Measurements from ENCODE around the gene ADAM12.
"Not testable (repeated sequence)": the region's sequence is repeated elsewhere in the genome, so short reads cannot be mapped to it uniquely, and the experiment has no call there.

Gene ADAM12

GRCh38 chr10:126255313-126255712 is 133.0 kb downstream of the ADAM12 start:
- no peak for TF ChIP-seq YY1 (IDR thresholded peaks at IDR 0.05; ENCODE audit: insufficient read depth, insufficient read length)
- no peak for TF ChIP-seq ZNF274 (IDR thresholded peaks at IDR 0.05; ENCODE audit: low read depth, low read length)
- no peak for TF ChIP-seq SUZ12 (IDR thresholded peaks at IDR 0.05; ENCODE audit: extremely low read depth, insufficient read depth, insufficient read length)
- no peaks in the 10 kb centered on the region for H3K27me3 ChIP-seq (ENCODE audit: insufficient read depth, insufficient read length)

DNA sequence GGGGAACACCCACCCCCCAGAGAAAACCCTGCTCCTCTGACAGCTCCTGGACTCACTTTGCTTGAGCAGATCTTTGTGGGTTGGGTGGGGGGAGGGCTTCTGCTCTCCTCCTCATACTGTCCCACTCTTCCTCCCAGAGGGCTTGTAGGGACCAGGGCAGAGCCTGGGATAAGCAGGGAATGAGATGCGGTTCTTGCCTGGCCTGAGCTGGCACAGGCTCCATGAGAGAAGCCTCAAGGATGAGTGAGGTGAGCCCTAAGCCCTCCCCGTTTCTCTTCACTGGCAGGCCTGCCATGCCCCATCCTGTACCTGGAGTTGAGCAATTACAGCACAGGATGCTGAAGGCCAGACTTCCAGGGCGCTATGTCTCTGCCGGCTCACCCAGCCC is 134.7 kb downstream of the ADAM12 start:
- H3K27me3 ChIP-seq (ENCODE audit: insufficient read depth, insufficient read length): no peaks in the 10 kb centered on the region
- H3K9ac ChIP-seq (ENCODE audit: insufficient read length, low read depth): no peak overlapping the region
- no peaks in the 10 kb centered on the region for H3K36me3 ChIP-seq (ENCODE audit: insufficient read depth, insufficient read length, low read length)
- TF ChIP-seq YY1 (IDR thresholded peaks at IDR 0.05; ENCODE audit: insufficient read depth, insufficient read length) (no peak), SUZ12 (IDR thresholded peaks at IDR 0.05; ENCODE audit: extremely low read depth, insufficient read depth, insufficient read length) (no peak), ZNF274 (IDR thresholded peaks at IDR 0.05; ENCODE audit: low read depth, low read length) (no peak)
- no peak for DNase-seq (ENCODE audit: low read depth, low spot score)
- H3K4me3 ChIP-seq (ENCODE audit: insufficient read length, low read depth): no peak overlapping the region
- H3K9me3 ChIP-seq (ENCODE audit: insufficient read depth, low read length): no peaks in the 10 kb centered on the region
- no peaks in the 10 kb centered on the region for H3K4me1 ChIP-seq (ENCODE audit: insufficient read depth, insufficient read length)

More at GRCh38 chr10:126255313-126255712, 133.0 kb downstream of the ADAM12 start:
- DNase-seq (ENCODE audit: low read depth, low spot score): no peak
- Histone ChIP-seq H3K9ac (ENCODE audit: insufficient read length, low read depth) (no peak overlapping the region), H3K4me1 (ENCODE audit: insufficient read depth, insufficient read length) (no peaks in the 10 kb centered on the region), H3K4me3 (ENCODE audit: insufficient read length, low read depth) (no peak overlapping the region), H3K9me3 (ENCODE audit: insufficient read depth, low read length) (no peaks in the 10 kb centered on the region), H3K36me3 (ENCODE audit: insufficient read depth, insufficient read length, low read length) (no peaks in the 10 kb centered on the region)

- no peaks in the 10 kb centered on the region for H3K9me3 ChIP-seq (ENCODE audit: insufficient read depth, low read length)
- H3K4me1 ChIP-seq (ENCODE audit: insufficient read depth, insufficient read length): no peaks in the 10 kb centered on the region
- H3K36me3 ChIP-seq (ENCODE audit: insufficient read depth, insufficient read length, low read length): no peaks in the 10 kb centered on the region
- no peak overlapping the region for H3K4me3 ChIP-seq (ENCODE audit: insufficient read length, low read depth)
- H3K27me3 ChIP-seq (ENCODE audit: insufficient read depth, insufficient read length): no peaks in the 10 kb centered on the region
- TF ChIP-seq ZNF274 (IDR thresholded peaks at IDR 0.05; ENCODE audit: low read depth, low read length): no peak
- TF ChIP-seq SUZ12 (IDR thresholded peaks at IDR 0.05; ENCODE audit: extremely low read depth, insufficient read depth, insufficient read length): no peak
- TF ChIP-seq YY1 (IDR thresholded peaks at IDR 0.05; ENCODE audit: insufficient read depth, insufficient read length): no peak
- no peak for DNase-seq (ENCODE audit: low read depth, low spot score)
- no peak overlapping the region for H3K9ac ChIP-seq (ENCODE audit: insufficient read length, low read depth)
Measured at GRCh38 chr10:126252884-126253610, 135.2 kb downstream of the ADAM12 start.

DNA sequence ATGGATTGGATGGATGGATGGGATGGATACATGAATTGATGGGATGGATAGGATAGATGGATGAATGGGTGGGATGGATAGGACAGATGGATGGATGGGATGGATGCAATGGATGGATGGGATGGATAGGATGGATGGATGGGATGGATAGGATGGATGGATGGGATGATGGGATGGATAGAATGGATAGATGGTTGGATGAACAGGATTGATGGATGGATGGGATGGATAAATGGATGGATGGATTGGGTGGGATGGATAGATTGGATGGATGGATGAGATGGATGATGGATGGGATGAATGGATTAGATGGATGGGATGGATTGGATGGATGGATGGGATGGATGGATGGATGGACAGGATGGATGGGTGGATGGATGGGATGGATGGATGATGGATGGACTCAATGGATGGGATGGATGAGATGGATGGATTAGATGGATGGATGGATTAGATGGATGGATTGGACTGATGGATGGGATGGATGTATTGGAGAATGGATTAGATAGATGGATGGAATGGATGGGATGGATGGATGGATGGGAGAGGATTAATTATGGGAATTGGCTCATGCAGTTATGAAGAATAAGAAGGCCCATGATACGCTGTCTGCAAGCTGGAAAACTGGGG is 136.4 kb downstream of the ADAM12 start:
- Histone ChIP-seq H3K9ac (ENCODE audit: insufficient read length, low read depth) (no peak overlapping the region), H3K36me3 (ENCODE audit: insufficient read depth, insufficient read length, low read length) (no peaks in the 10 kb centered on the region), H3K27me3 (ENCODE audit: insufficient read depth, insufficient read length) (no peaks in the 10 kb centered on the region), H3K9me3 (ENCODE audit: insufficient read depth, low read length) (no peaks in the 10 kb centered on the region), H3K4me1 (ENCODE audit: insufficient read depth, insufficient read length) (no peaks in the 10 kb centered on the region), H3K4me3 (ENCODE audit: insufficient read length, low read depth) (no peak overlapping the region)
- DNase-seq (ENCODE audit: low read depth, low spot score): no peak
- no peak for TF ChIP-seq ZNF274 (IDR thresholded peaks at IDR 0.05; ENCODE audit: low read depth, low read length)
- no peak for TF ChIP-seq YY1 (IDR thresholded peaks at IDR 0.05; ENCODE audit: insufficient read depth, insufficient read length)

- Histone ChIP-seq H3K9ac (ENCODE audit: insufficient read length, low read depth) (no peak overlapping the region), H3K9me3 (ENCODE audit: insufficient read depth, low read length) (no peaks in the 10 kb centered on the region), H3K27me3 (ENCODE audit: insufficient read depth, insufficient read length) (no peaks in the 10 kb centered on the region), H3K4me3 (ENCODE audit: insufficient read length, low read depth) (no peak overlapping the region), H3K4me1 (ENCODE audit: insufficient read depth, insufficient read length) (no peaks in the 10 kb centered on the region), H3K36me3 (ENCODE audit: insufficient read depth, insufficient read length, low read length) (no peaks in the 10 kb centered on the region)
- DNase-seq (ENCODE audit: low read depth, low spot score): no peak
- no peak for TF ChIP-seq YY1 (IDR thresholded peaks at IDR 0.05; ENCODE audit: insufficient read depth, insufficient read length)
Measured at GRCh38 chr10:126250527-126251310, 137.6 kb downstream of the ADAM12 start.

GRCh38 chr10:126250045-126250444 is 138.2 kb downstream of the ADAM12 start:
- DNase-seq (ENCODE audit: low read depth, low spot score): no peak
- Histone ChIP-seq H3K4me3 (ENCODE audit: insufficient read length, low read depth) (no peak overlapping the region), H3K4me1 (ENCODE audit: insufficient read depth, insufficient read length) (no peaks in the 10 kb centered on the region), H3K9ac (ENCODE audit: insufficient read length, low read depth) (no peak overlapping the region), H3K9me3 (ENCODE audit: insufficient read depth, low read length) (no peaks in the 10 kb centered on the region), H3K27me3 (ENCODE audit: insufficient read depth, insufficient read length) (no peaks in the 10 kb centered on the region), H3K36me3 (ENCODE audit: insufficient read depth, insufficient read length, low read length) (no peaks in the 10 kb centered on the region)
- TF ChIP-seq ZNF274 (IDR thresholded peaks at IDR 0.05; ENCODE audit: low read depth, low read length) (no peak), SUZ12 (IDR thresholded peaks at IDR 0.05; ENCODE audit: extremely low read depth, insufficient read depth, insufficient read length) (no peak), YY1 (IDR thresholded peaks at IDR 0.05; ENCODE audit: insufficient read depth, insufficient read length) (no peak)

- Histone ChIP-seq H3K4me3 (ENCODE audit: insufficient read length, low read depth) (no peak overlapping the region), H3K9me3 (ENCODE audit: insufficient read depth, low read length) (no peaks in the 10 kb centered on the region), H3K9ac (ENCODE audit: insufficient read length, low read depth) (no peak overlapping the region), H3K4me1 (ENCODE audit: insufficient read depth, insufficient read length) (no peaks in the 10 kb centered on the region), H3K36me3 (ENCODE audit: insufficient read depth, insufficient read length, low read length) (no peaks in the 10 kb centered on the region), H3K27me3 (ENCODE audit: insufficient read depth, insufficient read length) (no peaks in the 10 kb centered on the region)
- DNase-seq (ENCODE audit: low read depth, low spot score): no peak
- TF ChIP-seq ZNF274 (IDR thresholded peaks at IDR 0.05; ENCODE audit: low read depth, low read length): no peak
- no peak for TF ChIP-seq SUZ12 (IDR thresholded peaks at IDR 0.05; ENCODE audit: extremely low read depth, insufficient read depth, insufficient read length)
- TF ChIP-seq YY1 (IDR thresholded peaks at IDR 0.05; ENCODE audit: insufficient read depth, insufficient read length): no peak
Measured at GRCh38 chr10:126247446-126247975, 140.8 kb downstream of the ADAM12 start.

DNA sequence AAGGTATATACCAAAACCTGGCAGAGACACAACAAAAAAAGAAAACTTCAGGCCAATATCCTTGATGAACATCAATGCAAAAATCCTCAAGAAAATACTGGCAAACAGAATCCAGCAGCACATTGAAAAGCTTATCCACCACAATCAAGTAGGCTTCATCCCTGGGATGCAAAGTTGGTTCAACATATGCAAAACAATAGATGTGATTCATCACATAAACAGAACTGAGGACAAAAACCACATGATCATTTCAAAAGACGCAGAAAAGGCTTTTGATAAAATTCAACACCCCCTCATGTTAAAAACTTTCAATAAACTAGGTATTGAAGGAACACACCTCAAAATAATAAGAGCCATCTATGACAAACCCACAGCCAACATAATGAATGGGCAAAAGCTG is 141.9 kb downstream of the ADAM12 start:
- H3K9ac ChIP-seq (ENCODE audit: insufficient read length, low read depth); H3K4me3 ChIP-seq (ENCODE audit: insufficient read length, low read depth); H3K36me3 ChIP-seq (ENCODE audit: insufficient read depth, insufficient read length, low read length); H3K4me1 ChIP-seq (ENCODE audit: insufficient read depth, insufficient read length); H3K9me3 ChIP-seq (ENCODE audit: insufficient read depth, low read length); H3K27me3 ChIP-seq (ENCODE audit: insufficient read depth, insufficient read length); DNase-seq (ENCODE audit: low read depth, low spot score): not testable (repeated sequence)

Data from NT2/D1 (cell line).